WTC11 (cell line): Measurements from ENCODE around the gene FCN3.

Source experiments
- CTCF ChIP-seq: fragments of 200-600 bp; IDR thresholded peaks from 2 replicates; pipeline ENCODE4 v1.8.0; 2022; ENCODE audit warnings: antibody characterized with exemption
- TEAD4 ChIP-seq: sonication (generic); formaldehyde crosslinking; IDR thresholded peaks from 2 replicates; pipeline ENCODE4 v1.8.0; 2022; ENCODE audit warnings: mild to moderate bottlenecking, missing genetic modification reagents
- ZNF121 ChIP-seq: sonication (generic); formaldehyde crosslinking; IDR thresholded peaks from 2 replicates; pipeline ENCODE4 v1.8.0; 2023; ENCODE audit warnings: missing genetic modification reagents
- ZNF416 ChIP-seq: fragments of 250-450 bp; sonication (Bioruptor Pico); IDR thresholded peaks from 2 replicates; pipeline ENCODE4 v1.9.0; 2021; ENCODE audit warnings: mild to moderate bottlenecking, inconsistent platforms

GRCh38 chr1:27383661-27384060 is 9.0 kb upstream of the FCN3 start:
- no peak for TF ChIP-seq CTCF
- no peak for TF ChIP-seq ZNF121 (CRISPR knock-in tag)
- no peak for TF ChIP-seq TEAD4
- TF ChIP-seq ZNF416 = no peak
